NT2/D1 (cell line): ENCODE data around the gene CDK3.

ENCODE experiments used
- SUZ12 ChIP-seq: IDR thresholded peaks from 2 replicates; pipeline ENCODE4 v1.6.1; 2011; ENCODE audit not compliant: insufficient read length, insufficient read depth; ENCODE audit errors: extremely low read depth
- ZNF274 ChIP-seq: IDR thresholded peaks from 2 replicates; pipeline ENCODE4 v1.6.1; 2011; ENCODE audit warnings: mild to moderate bottlenecking, low read depth, low read length

- TF ChIP-seq SUZ12: no peak
- no peak for TF ChIP-seq ZNF274
These were observed 32.5 kb downstream of the CDK3 start for GRCh38 chr17:76033139-76033538.
